ENCODE measurements around the gene WDR7.

The WDR7 gene

DNA sequence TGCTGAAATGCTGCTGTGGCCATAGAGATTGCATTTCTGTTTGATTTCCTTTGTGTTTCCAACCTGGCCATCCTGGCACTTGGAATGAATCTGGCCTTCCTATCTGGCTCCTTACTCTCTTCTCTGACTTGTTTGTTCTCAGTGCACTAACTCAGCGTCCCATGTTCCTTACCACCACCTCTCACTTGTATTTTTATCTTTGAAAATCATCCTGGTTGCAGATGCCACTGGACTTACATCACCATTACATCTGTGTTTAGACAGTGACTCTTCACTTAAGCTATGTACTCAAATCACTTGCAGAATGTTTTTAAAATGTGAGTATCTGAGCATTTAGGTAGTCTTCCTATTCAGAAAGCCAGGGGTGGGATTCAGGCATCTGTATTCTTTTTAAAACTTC lies 239.5 kb downstream of the WDR7 start:
- no peak for DNase-seq (ENCODE audit: low read depth)

GRCh38 chr18:56891116-56891515 lies 240.0 kb downstream of the WDR7 start:
- DNase-seq (ENCODE audit: low read depth): no peak

- no peak for DNase-seq (ENCODE audit: low read depth)
Measured at GRCh38 chr18:56891870-56892269, 240.7 kb downstream of the WDR7 start.

DNA sequence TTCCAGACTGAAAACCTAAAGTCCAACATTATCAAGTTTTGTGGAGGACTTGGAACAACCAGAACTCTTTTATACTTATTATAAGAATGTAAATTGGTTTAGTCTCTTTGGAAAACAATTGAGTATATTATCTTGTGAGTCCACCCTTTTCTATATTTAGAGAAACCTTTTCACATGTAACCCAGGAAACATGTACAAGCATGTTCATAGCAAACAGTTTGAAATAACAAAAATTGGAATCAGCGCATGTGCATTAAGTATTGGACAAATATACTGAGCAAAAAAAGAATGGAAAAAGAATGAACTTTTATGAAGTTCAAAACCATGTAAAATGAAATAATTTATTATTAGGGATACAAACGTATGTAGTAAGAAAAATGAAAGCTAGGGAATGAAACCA lies 246.0 kb downstream of the WDR7 start:
- no peak for DNase-seq (ENCODE audit: low read depth)

- DNase-seq (ENCODE audit: low read depth): no peak
Measured at GRCh38 chr18:56899660-56900059, 248.5 kb downstream of the WDR7 start.

GRCh38 chr18:56900195-56901094 lies 249.3 kb downstream of the WDR7 start:
- DNase-seq (ENCODE audit: low read depth): no peak

DNA sequence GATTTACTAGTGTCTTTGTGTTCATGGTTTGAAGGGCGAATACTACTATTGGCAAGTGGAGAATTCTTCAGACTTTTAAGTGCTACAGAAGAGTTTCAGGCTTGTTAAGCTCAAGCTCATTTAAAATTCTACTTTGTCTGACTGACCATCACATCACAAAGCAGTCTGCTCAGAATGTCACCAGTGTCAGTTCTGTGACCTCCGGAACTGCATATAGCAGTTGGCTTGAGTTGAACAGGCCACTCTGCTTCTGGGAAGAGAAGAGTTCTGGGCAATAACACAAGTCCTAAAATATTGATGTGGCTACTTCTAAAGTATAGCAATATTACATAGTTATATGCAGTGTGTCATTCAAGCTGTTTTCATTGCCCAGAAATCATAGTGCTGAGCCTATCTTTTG lies 250.8 kb downstream of the WDR7 start:
- DNase-seq (ENCODE audit: low read depth): no peak

DNA sequence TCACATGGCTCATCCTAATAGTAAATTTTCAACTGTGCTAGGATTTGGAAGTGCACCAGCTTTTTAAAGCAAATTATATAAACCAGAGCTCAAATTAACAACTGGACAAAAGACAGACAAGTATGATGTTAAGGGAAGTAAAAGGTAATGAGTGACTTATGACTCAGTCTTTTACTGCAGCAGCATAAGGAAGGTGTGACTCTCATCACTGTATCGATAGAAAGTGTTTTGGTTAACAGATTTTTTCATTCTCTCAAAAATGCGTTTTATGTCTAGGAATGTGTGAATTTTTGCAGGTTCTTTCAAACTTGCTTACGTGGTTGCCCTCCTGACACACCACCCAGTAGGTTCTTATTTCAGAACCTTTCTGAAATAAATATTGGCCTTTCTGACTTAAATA lies 251.5 kb downstream of the WDR7 start:
- DNase-seq (ENCODE audit: low read depth): no peak

- DNase-seq (ENCODE audit: low read depth): no peak
Measured at GRCh38 chr18:56903686-56904085, 252.5 kb downstream of the WDR7 start.

GRCh38 chr18:56907771-56908170 lies 256.6 kb downstream of the WDR7 start:
- DNase-seq (ENCODE audit: low read depth): no peak

- DNase-seq (ENCODE audit: low read depth): no peak
Measured at GRCh38 chr18:56910237-56910636, 259.1 kb downstream of the WDR7 start.

- DNase-seq (ENCODE audit: low read depth): no peak
Measured at GRCh38 chr18:56910967-56911366, 259.8 kb downstream of the WDR7 start.

DNA sequence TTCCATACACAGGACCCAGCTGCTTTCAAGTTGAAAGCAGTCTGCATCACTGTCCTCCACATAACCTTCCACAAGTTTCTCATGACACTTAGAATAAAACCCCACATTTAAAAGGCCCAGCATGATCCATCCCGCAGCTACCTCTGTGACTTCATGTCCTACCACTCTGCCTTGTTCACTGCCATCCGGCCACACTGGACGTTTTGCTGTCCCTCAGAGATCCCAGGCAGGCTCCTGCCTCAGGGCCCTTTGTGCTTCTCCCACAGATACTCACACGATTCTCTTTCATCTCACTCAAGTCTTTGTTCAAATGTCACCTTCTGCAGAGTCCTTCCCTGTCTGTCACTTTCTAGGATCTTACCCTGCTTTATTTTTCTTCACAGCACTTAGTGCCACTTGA lies 262.8 kb downstream of the WDR7 start:
- no peak for DNase-seq (ENCODE audit: low read depth)

- DNase-seq (ENCODE audit: low read depth): no peak
Measured at GRCh38 chr18:56919190-56919589, 268.0 kb downstream of the WDR7 start.

- DNase-seq (ENCODE audit: low read depth): no peak
Measured at GRCh38 chr18:56921896-56922480, 270.8 kb downstream of the WDR7 start.

- no peak for DNase-seq (ENCODE audit: low read depth)
Measured at GRCh38 chr18:56926734-56927133, 275.6 kb downstream of the WDR7 start.

GRCh38 chr18:56927786-56928185 lies 276.6 kb downstream of the WDR7 start:
- no peak for DNase-seq (ENCODE audit: low read depth)

GRCh38 chr18:56929886-56930285 lies 278.7 kb downstream of the WDR7 start:
- no peak for DNase-seq (ENCODE audit: low read depth)

DNA sequence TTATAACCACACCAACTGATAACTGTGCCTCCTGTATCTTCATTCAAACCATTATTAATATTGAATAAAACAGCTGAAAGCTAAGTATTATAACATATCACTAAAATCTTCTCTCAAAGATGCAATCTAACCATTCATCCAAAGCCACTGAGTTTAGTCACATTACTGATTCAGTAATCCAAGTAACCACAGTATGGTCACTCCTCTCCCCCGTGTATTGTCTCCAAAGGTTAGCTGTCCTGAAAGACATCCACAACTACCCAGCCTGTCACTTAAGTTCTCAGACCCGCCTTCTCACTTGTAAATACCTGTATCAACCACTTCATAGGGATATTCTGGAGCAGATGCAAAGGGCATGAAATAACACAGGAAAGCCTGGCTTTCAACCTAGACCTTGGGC lies 282.3 kb downstream of the WDR7 start:
- no peak for DNase-seq (ENCODE audit: low read depth)

- DNase-seq (ENCODE audit: low read depth): no peak
Measured at GRCh38 chr18:56934131-56934530, 283.0 kb downstream of the WDR7 start.

DNA sequence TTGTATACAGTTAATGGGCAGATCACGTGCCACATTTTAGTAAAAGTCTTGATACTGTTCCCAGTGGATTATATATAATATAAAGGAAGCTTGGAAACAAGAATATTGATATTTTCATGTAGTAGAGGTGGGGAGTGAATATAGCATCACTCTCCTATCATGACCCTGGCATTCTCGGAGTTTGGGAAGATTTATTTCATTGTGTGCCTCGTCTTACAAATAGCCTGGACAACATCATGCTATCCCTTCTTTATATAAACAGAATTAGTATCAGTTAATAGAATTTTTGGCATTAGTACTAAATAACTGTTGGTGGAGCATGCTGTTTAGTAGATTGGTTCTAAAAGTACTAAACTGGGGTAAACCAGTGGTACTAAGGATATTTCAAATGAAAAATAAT lies 283.7 kb downstream of the WDR7 start:
- DNase-seq (ENCODE audit: low read depth): no peak

DNA sequence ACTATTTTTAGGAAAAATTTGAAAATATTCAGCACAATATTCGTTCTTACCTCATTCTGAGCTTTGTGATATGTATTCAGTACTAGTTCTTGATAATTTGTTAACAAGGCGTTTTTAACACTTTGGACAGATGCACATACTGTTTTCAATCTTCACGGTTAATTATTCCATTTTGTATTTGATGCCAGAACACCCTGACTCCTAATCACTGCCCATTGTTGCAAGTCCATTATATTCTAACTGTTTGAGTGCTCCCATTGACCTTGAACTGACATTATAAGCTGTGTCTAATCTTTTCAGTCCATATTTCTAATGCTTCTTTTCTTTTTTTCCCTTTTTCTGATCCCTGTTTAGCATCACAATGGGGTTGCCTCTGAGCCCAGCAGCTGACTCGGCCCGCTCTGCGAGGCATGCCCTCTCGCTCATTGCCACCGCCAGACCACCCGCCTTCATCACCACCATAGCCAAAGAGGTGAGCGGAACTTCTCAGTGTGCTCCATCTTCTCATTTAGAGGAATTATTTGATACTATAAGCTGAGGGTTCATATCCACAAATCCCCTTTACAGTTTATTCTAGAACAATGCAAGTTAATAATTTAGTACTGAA lies 284.4 kb downstream of the WDR7 start:
- no peak for DNase-seq (ENCODE audit: low read depth)

DNA sequence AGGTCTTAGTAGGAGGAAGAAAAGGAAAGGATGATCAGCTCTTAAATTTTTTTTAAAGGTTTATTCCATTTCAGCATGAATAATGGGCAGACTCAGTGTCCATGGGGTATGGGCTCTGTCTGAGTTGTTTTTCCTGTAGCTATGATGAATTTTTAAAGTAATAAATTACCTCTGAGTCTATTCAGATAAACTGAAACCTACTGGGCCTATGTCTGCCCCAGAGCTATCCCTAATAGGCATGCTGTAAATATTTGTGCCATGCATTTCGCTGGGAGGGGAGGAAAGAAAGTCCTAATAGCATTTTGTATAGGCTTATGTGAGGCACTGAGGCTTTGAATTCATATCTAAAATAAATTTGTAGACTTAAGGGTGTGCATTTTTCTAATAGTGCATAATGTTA lies 285.3 kb downstream of the WDR7 start:
- no peak for DNase-seq (ENCODE audit: low read depth)

Data from activated T-helper 1 cell treated with Interleukin-2 at 50 U/mL for 16 hours (primary cell).